ENCODE results near the gene CMTM3. TPM values are rescaled to one million over a fixed set of nuclear protein-coding genes. Genes with fewer than 3 reads are reported as not detected.
"Not testable (repeated sequence)": the region's sequence is repeated elsewhere in the genome, so short reads cannot be mapped to it uniquely, and the experiment has no call there.

CMTM3 gene
- total and polyA plus RNA-seq, 7 donors, result 2.6 to 7.6 (median 4.8) TPM

- no peak for DNase-seq
Observed at GRCh38 chr16:66562986-66563385, 41.5 kb upstream of the CMTM3 start.

GRCh38 chr16:66563574-66564334 is 40.8 kb upstream of the CMTM3 start:
- Histone ChIP-seq H3K4me1 (no peaks in the 10 kb centered on the region), H3K36me3 (ENCODE audit: insufficient read depth in 1 of 2, low read depth in 1 of 2) (peaks cover 0 to 6% of the 10 kb centered on the region in 2 donors), H3K27ac (no peak overlapping the region), H3K27me3 (ENCODE audit: insufficient read depth in 3 of 3, low read length in 2 of 3) (no peaks in the 10 kb centered on the region), H3K4me3 (no peak overlapping the region), H3K9me3 (no peaks in the 10 kb centered on the region)
- TF ChIP-seq CTCF (IDR thresholded peaks at IDR 0.05), result no peak
- intact Hi-C loops (cut with DNase I), result no loop called here
- ATAC-seq (no peak), DNase-seq (no peak)
- 87 to 91% (median 90%) methylated on average over 2 of the region's 2 CpGs for WGBS, 3 donors

More at GRCh38 chr16:66562986-66563385, 41.5 kb upstream of the CMTM3 start:
- intact Hi-C loops (cut with DNase I), result no loop called here
- 91 to 98% (median 97%) methylated on average over 2 of the region's 2 CpGs for WGBS, 3 donors
- Histone ChIP-seq H3K4me3 (no peak overlapping the region), H3K9me3 (no peaks in the 10 kb centered on the region), H3K27ac (no peak overlapping the region), H3K4me1 (no peaks in the 10 kb centered on the region), H3K27me3 (ENCODE audit: insufficient read depth in 3 of 3, low read length in 2 of 3) (no peaks in the 10 kb centered on the region), H3K36me3 (ENCODE audit: insufficient read depth in 1 of 2, low read depth in 1 of 2) (peaks cover 0 to 6% of the 10 kb centered on the region in 2 donors)
- TF ChIP-seq CTCF (IDR thresholded peaks at IDR 0.05), result no peak
- no peak for ATAC-seq

GRCh38 chr16:66566051-66566901 is 38.2 kb upstream of the CMTM3 start, which contains the start of gene CMTM1:
Gene CMTM1 (plus strand): TSS chr16:66566439. CDS start chr16:66566514, 75 bp downstream.
- 92 to 97% (median 94%) methylated on average over 54 of the region's 54 CpGs for WGBS, 3 donors

GRCh38 chr16:66567270-66567669 is 37.2 kb upstream of the CMTM3 start:
- H3K27me3 ChIP-seq (ENCODE audit: insufficient read depth in 3 of 3, low read length in 2 of 3); ATAC-seq; H3K27ac ChIP-seq; H3K36me3 ChIP-seq (ENCODE audit: insufficient read depth in 1 of 2, low read depth in 1 of 2); H3K4me1 ChIP-seq; intact Hi-C loops (cut with DNase I); DNase-seq; H3K9me3 ChIP-seq; H3K4me3 ChIP-seq: not testable (repeated sequence)
- WGBS, 3 donors, result 89 to 97% (median 91%) methylated on average over 3 of the region's 3 CpGs

More at GRCh38 chr16:66566051-66566901, 38.2 kb upstream of the CMTM3 start, which contains the start of gene CMTM1:
- no peaks in the 10 kb centered on the region for H3K9me3 ChIP-seq
- H3K27ac ChIP-seq, result no peak within 1 kb of the TSS
- no peaks in the 10 kb centered on the region for H3K27me3 ChIP-seq (ENCODE audit: insufficient read depth in 3 of 3, low read length in 2 of 3)
- intact Hi-C loops (cut with DNase I), result no loop called here
- H3K4me3 ChIP-seq, result no peak within 1 kb of the TSS
- no peak for TF ChIP-seq CTCF (IDR thresholded peaks at IDR 0.05)
- DNase-seq (no peak), ATAC-seq (no peak)
- H3K36me3 ChIP-seq (ENCODE audit: insufficient read depth in 1 of 2, low read depth in 1 of 2), result no peaks in the 10 kb centered on the region
- H3K4me1 ChIP-seq, result no peaks in the 10 kb centered on the region

GRCh38 chr16:66568355-66568754 is 36.1 kb upstream of the CMTM3 start:
- no peaks in the 10 kb centered on the region for H3K9me3 ChIP-seq
- no peak for ATAC-seq
- intact Hi-C loops (cut with DNase I), result no loop called here

More at GRCh38 chr16:66568355-66568754, 36.1 kb upstream of the CMTM3 start:
- Histone ChIP-seq H3K36me3 (ENCODE audit: insufficient read depth in 1 of 2, low read depth in 1 of 2) (no peaks in the 10 kb centered on the region), H3K4me1 (no peaks in the 10 kb centered on the region), H3K4me3 (no peak overlapping the region), H3K27me3 (ENCODE audit: insufficient read depth in 3 of 3, low read length in 2 of 3) (no peaks in the 10 kb centered on the region), H3K27ac (no peak overlapping the region)
- no peak for TF ChIP-seq CTCF (IDR thresholded peaks at IDR 0.05)
- WGBS, 3 donors, result 91 to 96% (median 96%) methylated on average over 2 of the region's 2 CpGs
- no peak for DNase-seq
